Chondrocyte (in vitro differentiated cells): ENCODE data around the gene DSCAML1. TPM values are rescaled to one million over a fixed set of nuclear protein-coding genes. Genes with fewer than 3 reads are reported as not detected.
"Not testable (repeated sequence)": the region's sequence is repeated elsewhere in the genome, so short reads cannot be mapped to it uniquely, and the experiment has no call there.

Experiments used
- DNase-seq: peaks from one replicate; pipeline ENCODE4 v3.0.0; 2021; ENCODE audit warnings: mixed read lengths, low spot score
- H3K27ac Mint-ChIP-seq: one replicate; pipeline ENCODE4 v1.8.0; 2021; ENCODE audit warnings: mild to moderate bottlenecking, moderate library complexity, mixed read lengths; ENCODE audit not compliant: unreplicated experiment
- H3K27me3 Mint-ChIP-seq: 2 replicates; pipeline ENCODE4 v1.8.0; 2021; ENCODE audit warnings: low read depth, mixed read lengths
- H3K36me3 Mint-ChIP-seq: 2 replicates; pipeline ENCODE4 v1.8.0; 2021; ENCODE audit warnings: low read depth, mixed read lengths
- H3K4me1 Mint-ChIP-seq: 2 replicates; pipeline ENCODE4 v1.8.0; 2021; ENCODE audit warnings: low read depth, mild to moderate bottlenecking, mixed read lengths
- H3K4me3 Mint-ChIP-seq: one replicate; pipeline ENCODE4 v1.8.0; 2021; ENCODE audit warnings: mild to moderate bottlenecking, moderate library complexity, mixed read lengths; ENCODE audit not compliant: unreplicated experiment
- H3K9me3 Mint-ChIP-seq: 2 replicates; pipeline ENCODE4 v1.8.0; 2021; ENCODE audit warnings: low read depth, mixed read lengths
- CTCF ChIP-seq: fragments of 200-600 bp; sonication (generic); IDR thresholded peaks from 2 replicates; pipeline ENCODE4 v1.5.0; 2021; ENCODE audit warnings: antibody characterized with exemption, mild to moderate bottlenecking, moderate library complexity
- total RNA-seq: library from RNA; stranded (reverse); gene quantifications from 3 replicates; pipeline ENCODE4 v1.2.1, GENCODE V29; 2021

Gene DSCAML1
- total RNA-seq, 1 donor from 2014 or later, result not detected

GRCh38 chr11:117767071-117767470 lies 29.9 kb downstream of the DSCAML1 start:
- no peak for DNase-seq
- TF ChIP-seq CTCF, result no peak
- H3K4me1 Mint-ChIP-seq, result no peaks in the 10 kb centered on the region
- H3K36me3 Mint-ChIP-seq, result no peaks in the 10 kb centered on the region
- peaks cover 53% of the 10 kb centered on the region for H3K27me3 Mint-ChIP-seq
- H3K27ac Mint-ChIP-seq, result no peak overlapping the region
- H3K9me3 Mint-ChIP-seq, result no peaks in the 10 kb centered on the region
- H3K4me3 Mint-ChIP-seq, result no peak overlapping the region

GRCh38 chr11:117766576-117766975 lies 30.4 kb downstream of the DSCAML1 start:
- DNase-seq, result no peak
- Mint-ChIP-seq H3K36me3 (no peaks in the 10 kb centered on the region), H3K9me3 (no peaks in the 10 kb centered on the region), H3K27ac (no peak overlapping the region), H3K27me3 (peaks cover 54% of the 10 kb centered on the region), H3K4me1 (no peaks in the 10 kb centered on the region), H3K4me3 (no peak overlapping the region)
- no peak for TF ChIP-seq CTCF

GRCh38 chr11:117766026-117766425 lies 31.0 kb downstream of the DSCAML1 start:
- Mint-ChIP-seq H3K27ac (no peak overlapping the region), H3K4me3 (no peak overlapping the region), H3K36me3 (no peaks in the 10 kb centered on the region), H3K27me3 (peaks cover 54% of the 10 kb centered on the region), H3K9me3 (no peaks in the 10 kb centered on the region), H3K4me1 (no peaks in the 10 kb centered on the region)
- DNase-seq, result no peak
- no peak for TF ChIP-seq CTCF

GRCh38 chr11:117765068-117765467 lies 31.9 kb downstream of the DSCAML1 start:
- H3K27me3 Mint-ChIP-seq, result peaks cover 54% of the 10 kb centered on the region
- no peaks in the 10 kb centered on the region for H3K4me1 Mint-ChIP-seq
- H3K27ac Mint-ChIP-seq, result no peak overlapping the region
- DNase-seq, result no peak
- TF ChIP-seq CTCF, result no peak
- no peaks in the 10 kb centered on the region for H3K9me3 Mint-ChIP-seq
- no peak overlapping the region for H3K4me3 Mint-ChIP-seq
- no peaks in the 10 kb centered on the region for H3K36me3 Mint-ChIP-seq

- not testable (repeated sequence) for H3K9me3 Mint-ChIP-seq, H3K4me1 Mint-ChIP-seq, H3K36me3 Mint-ChIP-seq, H3K4me3 Mint-ChIP-seq, DNase-seq, H3K27ac Mint-ChIP-seq
- peaks cover 55% of the 10 kb centered on the region for H3K27me3 Mint-ChIP-seq
These were observed 33.6 kb downstream of the DSCAML1 start for GRCh38 chr11:117763465-117763864.

GRCh38 chr11:117761993-117762392 lies 35.0 kb downstream of the DSCAML1 start:
- peaks cover 44% of the 10 kb centered on the region for H3K27me3 Mint-ChIP-seq
- H3K4me1 Mint-ChIP-seq, result no peaks in the 10 kb centered on the region
- H3K36me3 Mint-ChIP-seq, result no peaks in the 10 kb centered on the region
- no peak overlapping the region for H3K27ac Mint-ChIP-seq
- no peak for DNase-seq
- no peak for TF ChIP-seq CTCF
- no peak overlapping the region for H3K4me3 Mint-ChIP-seq
- no peaks in the 10 kb centered on the region for H3K9me3 Mint-ChIP-seq
